ENCODE results near the gene PRKCB.
"Not testable (repeated sequence)": the region's sequence is repeated elsewhere in the genome, so short reads cannot be mapped to it uniquely, and the experiment has no call there.

The PRKCB gene

DNA sequence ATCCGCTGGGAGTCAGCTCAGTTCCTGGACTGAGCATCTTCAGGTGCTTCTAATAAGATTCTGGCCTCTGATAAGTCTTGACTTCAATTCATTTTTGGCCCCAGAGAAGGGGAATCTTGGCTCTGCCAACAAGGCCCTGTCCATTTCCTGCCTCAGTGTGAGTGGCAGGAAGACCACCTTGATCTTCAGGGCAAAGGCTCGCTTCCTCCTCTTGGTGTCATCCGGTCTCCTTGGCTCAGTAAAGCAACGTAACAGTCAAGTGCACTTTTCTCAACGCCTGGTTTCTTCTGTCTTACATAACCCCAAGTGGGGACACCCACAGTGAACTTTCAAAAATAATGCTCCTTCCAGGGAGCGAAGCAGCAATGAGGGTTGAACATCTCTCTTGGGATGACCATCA, 169.8 kb downstream of the PRKCB start:
- H3K27ac ChIP-seq (ENCODE audit: low read depth, low read length, severe bottlenecking), result no peak overlapping the region
- no peaks in the 10 kb centered on the region for H3K4me1 ChIP-seq (ENCODE audit: control insufficient read depth, insufficient read depth, low read length, poor library complexity, severe bottlenecking)
- no peak overlapping the region for H3K4me3 ChIP-seq (ENCODE audit: extremely low read depth, insufficient read depth, low read length, poor library complexity, severe bottlenecking)
- H3K9me3 ChIP-seq (ENCODE audit: control insufficient read depth, low read length), result no peaks in the 10 kb centered on the region
- WGBS, 2 experiments (ENCODE audit: insufficient coverage in 2 of 2), result 93 to 97% methylated on average over 5 of the region's 6 CpGs
- H3K36me3 ChIP-seq (ENCODE audit: control insufficient read depth, insufficient read depth, low read length), result no peaks in the 10 kb centered on the region

DNA sequence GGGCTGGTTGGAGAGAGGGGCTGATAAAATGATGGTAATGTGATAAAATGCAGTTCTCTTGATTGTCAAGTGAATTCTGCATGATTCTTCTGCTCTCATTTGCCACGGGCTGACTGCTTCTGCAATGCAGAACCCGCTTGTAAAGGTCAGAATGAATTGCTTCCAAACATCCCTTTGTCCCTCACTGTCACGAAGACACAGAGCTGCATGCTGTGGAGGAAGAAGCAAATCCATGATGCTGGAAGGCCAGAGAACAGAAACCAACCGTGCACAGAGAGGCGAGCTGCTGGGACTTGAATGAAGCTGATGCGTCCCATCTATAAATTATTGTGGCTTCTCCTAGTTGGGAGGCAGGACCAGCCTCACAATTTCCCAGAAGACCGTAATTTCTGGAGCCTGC, 171.6 kb downstream of the PRKCB start:
- 84 to 88% methylated on average over 4 to 6 of the region's 7 CpGs for WGBS, 2 experiments (ENCODE audit: insufficient coverage in 2 of 2)
- H3K9me3 ChIP-seq (ENCODE audit: control insufficient read depth, low read length), result no peaks in the 10 kb centered on the region
- no peak overlapping the region for H3K27ac ChIP-seq (ENCODE audit: low read depth, low read length, severe bottlenecking)
- H3K4me1 ChIP-seq (ENCODE audit: control insufficient read depth, insufficient read depth, low read length, poor library complexity, severe bottlenecking), result no peaks in the 10 kb centered on the region
- H3K36me3 ChIP-seq (ENCODE audit: control insufficient read depth, insufficient read depth, low read length), result no peaks in the 10 kb centered on the region
- no peak overlapping the region for H3K4me3 ChIP-seq (ENCODE audit: extremely low read depth, insufficient read depth, low read length, poor library complexity, severe bottlenecking)

DNA sequence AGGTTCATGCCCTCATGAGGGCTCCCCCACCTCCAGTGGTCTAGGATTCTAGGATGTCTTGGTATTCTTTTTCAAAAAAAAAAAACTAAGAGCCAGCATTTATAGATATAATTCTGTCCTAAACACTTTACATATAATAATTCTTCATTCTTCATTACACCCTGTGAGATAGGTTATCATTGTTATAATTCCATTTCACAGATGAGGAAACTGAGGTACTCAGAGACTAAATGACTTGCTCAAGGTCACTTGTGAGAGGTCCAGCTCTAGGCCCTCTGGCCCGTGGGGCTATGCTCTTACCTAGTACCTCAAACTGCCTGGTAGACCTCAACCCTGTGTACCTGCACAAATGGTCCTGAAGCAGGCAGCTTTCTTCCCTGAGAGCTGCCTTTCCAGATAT, 172.2 kb downstream of the PRKCB start:
- 78 to 80% methylated on average over 1 of the region's 1 CpG for WGBS, 2 experiments (ENCODE audit: insufficient coverage in 2 of 2)
- Histone ChIP-seq H3K4me1 (ENCODE audit: control insufficient read depth, insufficient read depth, low read length, poor library complexity, severe bottlenecking) (no peaks in the 10 kb centered on the region), H3K36me3 (ENCODE audit: control insufficient read depth, insufficient read depth, low read length) (no peaks in the 10 kb centered on the region), H3K4me3 (ENCODE audit: extremely low read depth, insufficient read depth, low read length, poor library complexity, severe bottlenecking) (no peak overlapping the region), H3K27ac (ENCODE audit: low read depth, low read length, severe bottlenecking) (no peak overlapping the region), H3K9me3 (ENCODE audit: control insufficient read depth, low read length) (no peaks in the 10 kb centered on the region)

DNA sequence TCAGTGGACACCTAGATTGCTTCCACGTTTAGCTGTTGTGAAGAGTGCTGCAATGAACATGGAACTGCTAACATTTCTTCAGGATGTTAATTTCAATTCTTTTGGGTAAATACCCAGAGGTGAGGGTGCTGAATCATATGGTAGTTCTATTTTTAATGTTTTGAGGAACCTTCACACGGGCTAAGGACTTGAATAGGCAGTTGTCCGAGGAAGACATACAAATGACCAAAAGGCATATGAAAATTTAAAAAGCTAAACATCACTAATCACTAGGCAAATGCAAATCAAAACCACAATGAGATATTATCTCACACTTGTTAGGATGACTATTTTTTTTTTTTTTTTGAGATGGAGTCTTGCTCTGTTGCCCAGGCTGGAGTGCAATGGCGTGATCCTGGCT, 173.3 kb downstream of the PRKCB start:
- Histone ChIP-seq H3K4me1 (ENCODE audit: control insufficient read depth, insufficient read depth, low read length, poor library complexity, severe bottlenecking) (no peaks in the 10 kb centered on the region), H3K4me3 (ENCODE audit: extremely low read depth, insufficient read depth, low read length, poor library complexity, severe bottlenecking) (no peak overlapping the region), H3K27ac (ENCODE audit: low read depth, low read length, severe bottlenecking) (no peak overlapping the region), H3K9me3 (ENCODE audit: control insufficient read depth, low read length) (no peaks in the 10 kb centered on the region), H3K36me3 (ENCODE audit: control insufficient read depth, insufficient read depth, low read length) (no peaks in the 10 kb centered on the region)
- 75 to 83% methylated on average over 1 to 2 of the region's 4 CpGs for WGBS, 2 experiments (ENCODE audit: insufficient coverage in 2 of 2)

DNA sequence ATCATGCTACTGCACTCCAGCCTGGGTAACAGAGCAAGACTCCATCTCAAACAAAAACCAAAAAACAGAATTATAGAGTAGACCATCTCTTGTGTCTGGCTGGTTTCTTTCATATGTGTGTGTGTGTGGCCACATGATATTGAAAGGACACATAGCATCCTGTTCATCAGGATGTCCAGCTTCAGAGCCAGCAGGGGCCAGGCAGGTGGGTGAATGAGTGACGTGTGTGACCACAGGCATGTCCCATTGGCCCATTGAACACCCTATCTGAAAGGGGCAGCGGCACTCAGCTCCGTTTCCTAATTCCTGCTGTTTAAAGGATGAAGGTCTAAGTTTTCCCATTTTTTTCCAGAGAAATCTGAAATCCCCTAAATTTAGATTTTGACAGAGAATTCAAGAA, 174.2 kb downstream of the PRKCB start:
- Histone ChIP-seq H3K9me3 (ENCODE audit: control insufficient read depth, low read length) (no peaks in the 10 kb centered on the region), H3K4me1 (ENCODE audit: control insufficient read depth, insufficient read depth, low read length, poor library complexity, severe bottlenecking) (no peaks in the 10 kb centered on the region), H3K27ac (ENCODE audit: low read depth, low read length, severe bottlenecking) (no peak overlapping the region), H3K36me3 (ENCODE audit: control insufficient read depth, insufficient read depth, low read length) (no peaks in the 10 kb centered on the region), H3K4me3 (ENCODE audit: extremely low read depth, insufficient read depth, low read length, poor library complexity, severe bottlenecking) (no peak overlapping the region)
- WGBS, 2 experiments (ENCODE audit: insufficient coverage in 2 of 2), result 79 to 81% methylated on average over 2 of the region's 3 CpGs

DNA sequence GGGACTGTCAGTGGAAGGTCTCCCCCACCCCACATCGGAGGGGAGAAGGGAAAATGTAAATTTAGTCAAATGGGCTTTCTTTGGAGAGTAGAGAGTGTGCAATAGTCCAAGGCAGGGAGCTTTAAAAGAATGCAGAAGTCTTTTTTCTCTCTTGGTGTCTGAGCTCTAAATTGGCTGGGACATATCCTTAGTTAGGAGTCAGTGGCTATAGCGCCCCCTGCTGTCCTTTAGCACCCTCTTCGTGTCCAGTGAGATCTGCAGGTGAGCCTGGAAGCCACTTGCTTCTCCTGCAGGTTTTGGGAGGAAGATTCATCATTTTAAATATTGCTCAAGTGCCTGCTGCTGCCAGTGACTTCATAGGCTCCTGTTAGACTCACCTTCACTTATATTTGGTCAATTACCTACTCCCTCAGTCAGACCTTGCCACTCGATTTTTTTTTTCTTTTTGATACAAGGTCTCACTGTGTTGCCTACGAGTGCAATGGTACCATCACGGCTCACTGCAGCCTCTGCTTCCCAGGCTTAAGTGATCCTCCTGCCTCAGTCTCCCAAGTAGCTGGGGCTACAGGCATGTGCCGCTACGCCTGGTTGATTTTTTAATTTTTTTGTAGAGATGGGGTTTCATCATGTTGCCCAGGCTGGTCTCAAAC, 174.8 kb downstream of the PRKCB start:
- no peak overlapping the region for H3K27ac ChIP-seq (ENCODE audit: low read depth, low read length, severe bottlenecking)
- H3K9me3 ChIP-seq (ENCODE audit: control insufficient read depth, low read length), result no peaks in the 10 kb centered on the region
- H3K36me3 ChIP-seq (ENCODE audit: control insufficient read depth, insufficient read depth, low read length), result no peaks in the 10 kb centered on the region
- WGBS, 2 experiments (ENCODE audit: insufficient coverage in 2 of 2), result 53 to 55% methylated on average over 4 to 5 of the region's 8 CpGs
- no peaks in the 10 kb centered on the region for H3K4me1 ChIP-seq (ENCODE audit: control insufficient read depth, insufficient read depth, low read length, poor library complexity, severe bottlenecking)
- no peak overlapping the region for H3K4me3 ChIP-seq (ENCODE audit: extremely low read depth, insufficient read depth, low read length, poor library complexity, severe bottlenecking)

DNA sequence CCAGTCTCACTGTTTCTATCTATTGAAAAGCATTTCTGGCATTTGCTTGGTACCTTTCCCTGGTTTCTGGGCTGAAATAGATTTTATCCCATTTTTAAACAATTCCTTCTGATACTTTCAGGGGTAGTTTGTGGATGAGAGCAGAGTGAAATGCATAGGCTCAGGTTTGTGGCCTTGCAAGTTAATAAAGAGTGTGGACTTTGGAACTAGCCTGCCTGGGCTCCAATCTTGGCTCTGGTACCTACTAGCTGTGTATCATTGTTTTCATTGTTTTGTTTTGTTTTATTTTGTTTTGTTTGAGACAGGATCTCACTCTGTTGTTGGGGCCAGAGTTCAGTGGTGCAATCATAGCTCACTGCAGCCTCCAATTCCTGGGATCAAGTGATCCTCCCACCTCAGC, 175.5 kb downstream of the PRKCB start:
- no peaks in the 10 kb centered on the region for H3K36me3 ChIP-seq (ENCODE audit: control insufficient read depth, insufficient read depth, low read length)
- no peak overlapping the region for H3K4me3 ChIP-seq (ENCODE audit: extremely low read depth, insufficient read depth, low read length, poor library complexity, severe bottlenecking)
- no peaks in the 10 kb centered on the region for H3K9me3 ChIP-seq (ENCODE audit: control insufficient read depth, low read length)
- H3K4me1 ChIP-seq (ENCODE audit: control insufficient read depth, insufficient read depth, low read length, poor library complexity, severe bottlenecking), result no peaks in the 10 kb centered on the region
- H3K27ac ChIP-seq (ENCODE audit: low read depth, low read length, severe bottlenecking), result no peak overlapping the region

DNA sequence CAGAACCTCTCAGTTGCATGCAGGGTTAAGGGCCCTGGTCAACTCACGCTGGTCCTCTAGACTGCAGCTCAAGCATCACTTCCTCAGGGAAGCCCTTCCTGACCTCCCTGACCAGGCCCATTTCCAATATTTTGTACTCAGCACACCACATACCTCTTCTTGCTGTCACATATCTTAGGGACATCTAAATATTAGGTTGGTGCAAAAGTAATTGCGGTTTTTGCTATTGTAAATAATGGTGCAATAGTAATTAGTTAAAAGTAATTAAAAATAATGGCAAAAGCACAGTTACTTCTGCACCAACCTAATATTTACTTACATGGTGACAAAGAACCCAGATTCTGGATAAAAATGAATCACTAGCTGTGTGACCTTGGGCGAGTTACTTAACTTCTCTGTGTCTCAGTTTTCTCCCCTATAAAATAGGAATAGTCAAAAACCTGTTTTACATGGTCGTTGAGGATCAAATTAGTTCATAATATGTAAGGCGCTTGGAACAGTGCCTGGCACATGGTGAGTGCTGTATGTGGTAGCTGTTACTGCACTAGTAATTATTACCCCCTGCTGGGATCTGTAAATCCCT, 177.4 kb downstream of the PRKCB start:
- Histone ChIP-seq H3K27ac (ENCODE audit: low read depth, low read length, severe bottlenecking) (no peak overlapping the region), H3K4me1 (ENCODE audit: control insufficient read depth, insufficient read depth, low read length, poor library complexity, severe bottlenecking) (no peaks in the 10 kb centered on the region), H3K36me3 (ENCODE audit: control insufficient read depth, insufficient read depth, low read length) (no peaks in the 10 kb centered on the region), H3K4me3 (ENCODE audit: extremely low read depth, insufficient read depth, low read length, poor library complexity, severe bottlenecking) (no peak overlapping the region), H3K9me3 (ENCODE audit: control insufficient read depth, low read length) (no peaks in the 10 kb centered on the region)
- 93 to 100% methylated on average over 1 to 2 of the region's 5 CpGs for WGBS, 2 experiments (ENCODE audit: insufficient coverage in 2 of 2)

DNA sequence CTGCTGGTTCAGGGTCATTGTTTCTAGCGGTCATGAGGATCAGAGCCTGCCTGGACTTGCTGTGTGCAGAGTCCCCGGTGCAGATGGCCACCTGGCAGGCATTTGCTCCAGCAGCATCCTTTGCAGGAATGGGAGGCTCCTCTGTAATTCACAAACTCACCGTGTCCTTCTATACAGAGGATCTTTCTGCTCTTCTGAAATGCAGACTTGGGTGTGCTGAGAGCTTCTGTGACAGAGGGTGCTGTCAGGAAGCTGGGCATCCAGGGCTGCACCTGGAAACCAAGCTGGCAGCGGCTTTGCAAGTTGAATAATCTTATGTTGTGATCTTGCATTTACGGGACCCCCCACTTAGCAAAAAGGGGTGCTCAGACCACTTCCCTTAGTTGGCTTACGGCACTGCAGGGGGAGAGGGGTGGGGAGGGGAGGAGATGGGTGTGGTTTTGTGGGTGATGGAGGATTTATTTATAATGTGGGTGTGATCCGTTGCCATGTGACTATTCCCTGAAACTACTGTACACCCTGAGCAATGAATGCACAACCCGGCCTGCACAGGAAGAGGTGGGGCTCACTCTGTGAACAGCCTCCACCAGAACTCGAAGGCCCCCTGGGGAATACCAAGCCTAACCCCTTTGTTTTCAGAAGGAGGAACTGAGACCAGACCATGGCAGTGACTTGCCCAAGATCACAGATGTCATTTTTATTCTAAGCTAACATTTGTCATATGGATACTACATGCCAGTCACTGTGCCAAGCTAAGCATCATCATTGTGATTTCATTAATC, 178.3 kb downstream of the PRKCB start:
- Histone ChIP-seq H3K36me3 (ENCODE audit: control insufficient read depth, insufficient read depth, low read length) (no peaks in the 10 kb centered on the region), H3K4me1 (ENCODE audit: control insufficient read depth, insufficient read depth, low read length, poor library complexity, severe bottlenecking) (no peaks in the 10 kb centered on the region), H3K4me3 (ENCODE audit: extremely low read depth, insufficient read depth, low read length, poor library complexity, severe bottlenecking) (no peak overlapping the region), H3K9me3 (ENCODE audit: control insufficient read depth, low read length) (no peaks in the 10 kb centered on the region), H3K27ac (ENCODE audit: low read depth, low read length, severe bottlenecking) (no peak overlapping the region)
- 75 to 86% methylated on average over 5 to 7 of the region's 9 CpGs for WGBS, 2 experiments (ENCODE audit: insufficient coverage in 2 of 2)

DNA sequence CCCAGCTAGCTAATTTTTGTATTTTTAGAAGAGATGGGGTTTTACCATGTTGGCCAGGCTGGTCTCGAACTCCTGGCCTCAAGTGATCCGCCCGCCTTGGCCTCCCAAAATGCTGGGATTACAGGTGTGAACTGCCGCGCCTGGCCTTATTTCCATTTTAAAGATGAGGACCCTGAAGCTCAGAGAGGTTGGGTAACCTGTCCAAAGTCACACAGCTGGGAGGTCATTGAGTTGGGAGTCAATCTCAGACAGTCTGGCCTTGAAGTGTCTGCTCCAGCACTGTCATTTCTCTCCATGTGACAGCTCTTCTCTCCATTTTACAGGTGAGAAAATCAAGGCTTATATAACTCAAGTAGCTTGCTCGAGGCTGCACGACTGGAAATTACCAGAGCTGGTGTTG, 179.2 kb downstream of the PRKCB start:
- WGBS, 2 experiments (ENCODE audit: insufficient coverage in 2 of 2), result 89 to 90% methylated on average over 7 of the region's 7 CpGs
- not testable (repeated sequence) for H3K4me3 ChIP-seq (ENCODE audit: extremely low read depth, insufficient read depth, low read length, poor library complexity, severe bottlenecking); H3K36me3 ChIP-seq (ENCODE audit: control insufficient read depth, insufficient read depth, low read length); H3K4me1 ChIP-seq (ENCODE audit: control insufficient read depth, insufficient read depth, low read length, poor library complexity, severe bottlenecking); H3K9me3 ChIP-seq (ENCODE audit: control insufficient read depth, low read length); H3K27ac ChIP-seq (ENCODE audit: low read depth, low read length, severe bottlenecking)

DNA sequence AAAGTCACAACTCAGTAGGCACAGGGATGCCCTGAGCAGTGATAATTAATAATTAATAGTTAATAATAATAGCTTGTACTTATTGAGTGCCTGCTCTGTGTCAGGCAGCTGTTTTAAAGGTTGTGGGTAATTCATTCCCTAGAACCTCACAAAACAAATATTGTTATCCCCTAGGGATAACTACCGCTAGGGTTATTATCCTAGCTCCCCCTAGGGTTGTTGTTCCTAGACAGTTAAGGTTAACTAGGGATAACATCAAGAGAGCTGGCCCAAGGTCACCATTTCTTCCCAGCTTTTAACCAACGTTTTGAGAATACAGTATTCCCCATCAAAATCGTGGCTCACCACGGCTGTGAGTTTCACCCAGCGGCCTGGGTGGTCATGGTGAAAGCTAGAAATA, 180.1 kb downstream of the PRKCB start:
- Histone ChIP-seq H3K4me1 (ENCODE audit: control insufficient read depth, insufficient read depth, low read length, poor library complexity, severe bottlenecking) (no peaks in the 10 kb centered on the region), H3K36me3 (ENCODE audit: control insufficient read depth, insufficient read depth, low read length) (no peaks in the 10 kb centered on the region), H3K4me3 (ENCODE audit: extremely low read depth, insufficient read depth, low read length, poor library complexity, severe bottlenecking) (no peak overlapping the region), H3K9me3 (ENCODE audit: control insufficient read depth, low read length) (no peaks in the 10 kb centered on the region), H3K27ac (ENCODE audit: low read depth, low read length, severe bottlenecking) (no peak overlapping the region)
- 66 to 75% methylated on average over 4 of the region's 5 CpGs for WGBS, 2 experiments (ENCODE audit: insufficient coverage in 2 of 2)

Measured in mesodermal cell (in vitro differentiated cells).